Heart left ventricle (tissue), 16 donors: Measurements from ENCODE around the gene CFAP299. TPM values are rescaled to one million over a fixed set of nuclear protein-coding genes. Genes with fewer than 3 reads are reported as not detected.

ENCODE experiments used
- ATAC-seq, 4 donors: fragments of 200-7000 bp; cut with Tn5 transposase; one replicate each; pipeline ENCODE4 v1.9.1; 2020 to 2022; ENCODE audit warnings: moderate library complexity in 4 of 4, mild to moderate bottlenecking in 3 of 4, moderate number of reproducible peaks in 1 of 4
- DNase-seq, 5 donors: peaks; one replicate each; pipeline ENCODE4 v3.0.0-alpha.2; 2020
- H3K27ac ChIP-seq, 12 donors: fragments of 200-600 bp; sonication (generic) in 4 of 12; one replicate each; pipeline versions ENCODE4 v1.5.0 to v1.8.0; 2016 to 2022; ENCODE audit warnings: mild to moderate bottlenecking in 2 of 12
- H3K27me3 ChIP-seq, 9 donors: fragments of 200-600 bp; sonication (generic) in 2 of 9; one replicate each; pipeline versions ENCODE4 v1.5.1 to v1.8.0; 2016 to 2022; ENCODE audit warnings: mild to moderate bottlenecking in 3 of 9
- H3K36me3 ChIP-seq, 9 donors: fragments of 200-600 bp; sonication (generic) in 2 of 9; one replicate each; pipeline versions ENCODE4 v1.5.0 to v1.8.0; 2018 to 2022; ENCODE audit warnings: mild to moderate bottlenecking in 2 of 9
- H3K4me1 ChIP-seq, 12 donors: fragments of 200-600 bp; sonication (generic) in 4 of 12; one replicate each; pipeline versions ENCODE4 v1.5.0 to v1.8.0; 2016 to 2022; ENCODE audit warnings: mild to moderate bottlenecking in 3 of 12
- H3K4me3 ChIP-seq, 12 donors: fragments of 200-600 bp; sonication (generic) in 4 of 12; one replicate each; pipeline versions ENCODE4 v1.5.0 to v1.8.0; 2017 to 2022; ENCODE audit warnings: mild to moderate bottlenecking in 9 of 12, moderate library complexity in 4 of 12
- H3K9me3 ChIP-seq, 12 donors: fragments of 200-600 bp; sonication (generic) in 4 of 12; one replicate each; pipeline versions ENCODE4 v1.5.0 to v1.8.0; 2016 to 2022; ENCODE audit warnings: mild to moderate bottlenecking in 1 of 12
- POLR2A ChIP-seq, 2 donors: fragments of 450-650 bp; IDR thresholded peaks; one replicate each; pipeline ENCODE4 v1.6.1; 2017; ENCODE audit warnings: antibody characterized with exemption in 2 of 2, mild to moderate bottlenecking in 2 of 2, moderate library complexity in 2 of 2
- WGBS, 4 donors: extraction: QIAGEN DNeasy Blood & Tissue Kit in 2 of 4; methylation state at CpG; one replicate each; pipeline versions ENCODE4 v1.1.5 to v1.1.7; 2013 to 2018; 5-methylcytosine and 5-hydroxymethylcytosine counted together
- intact Hi-C, 10 donors: fragments of 100-400 bp; cut with DNase I; formaldehyde crosslinking; loops; one replicate each; pipeline versions ENCODE4 v1.11.1 to v1.14.2; 2022
- polyA plus RNA-seq, 2 donors: library from polyadenylated mRNA; stranded (reverse); fragments of 200-250 nt; gene quantifications; one replicate each; pipeline ENCODE4 v1.2.3, GENCODE V29; 2013
- total RNA-seq, 9 donors: library from RNA; depleted of rRNA in 2 of 9; stranded (reverse); fragments of >200 nt in 2 of 9; fragmentation: NEBNext Ultra II Directional in 3 of 9; extraction: Animal tissue kit (Norgen Biotek cat#: 25700) in 3 of 9; gene quantifications; one replicate each; pipeline versions ENCODE4 v1.1.0 to v1.2.4, GENCODE V29; 2016 to 2023
- TF ChIP-seq, protein P1 (sequence below), 12 donors: fragments of 200-600 bp; sonication (generic) in 4 of 12; IDR thresholded peaks; one replicate each; pipeline versions ENCODE4 v1.5.0 to v1.8.0; 2018 to 2022; ENCODE audit warnings: antibody characterized with exemption in 12 of 12, mild to moderate bottlenecking in 5 of 12
- donor health status: ischemic (EF 13 %, LVEDD 7.1; RV severe dilation, severe dysfunction).
- donor health status: healthy with polysubstance abuse.
- donor health status: DM: no; HTN: yes; CAD: no.
- donor health status: DM: no; HTN: no; CAD: no.
- donor health status: ischemic (EF 25% LVEDD 6.9; RV normal size, moderate dysfunction).
- donor health status: ischemic (EF 25% LVEDD 5.7; RV mildly dilated, moderate dysfunction).
- donor health status: healthy.
- donor health status: DM: yes; HTN: yes; CAD: no.
- donor health status: ischemic (EF 35%, LVEDD 5.7; RV mildly dilated, moderate dysfunction).
- donor health status: nonischemic (EF 11% LVEDD 7.7; RV severe dilation, severe dysfunction).
- donor health status: DM: yes; HTN: yes; CAD: no.
- donor health status: PGD.
- donor health status: ischemic (EF 29% LVEDD 5.4; RV normal size, mild dysfunction).
- donor health status: nonischemic (EF 23%, LVEDD 6.1; RV moderate dilation, normal function).

Gene CFAP299
- total and polyA plus RNA-seq, 11 donors = 0.25 TPM; not detected in 10

DNA sequence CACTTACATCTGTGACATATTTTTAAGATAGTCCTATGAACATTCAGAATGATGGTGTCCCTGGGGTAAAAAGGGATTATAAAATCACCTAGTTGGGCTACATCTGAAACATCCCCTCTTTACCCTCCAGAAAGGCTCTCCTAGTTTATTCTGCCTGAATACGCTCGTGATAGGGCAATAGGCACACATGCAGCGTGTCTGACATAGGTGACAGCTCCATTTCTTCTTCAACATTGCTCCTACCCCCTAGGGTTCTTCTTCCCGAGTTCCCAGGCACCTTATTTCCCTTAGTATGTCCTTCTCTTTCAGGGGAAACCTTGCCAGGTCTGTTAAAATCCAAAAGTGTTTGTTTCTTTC is 27.1 kb upstream of the CFAP299 start:
- WGBS, 4 donors = 46 to 66% (median 62%) methylated on average over 4 of the region's 4 CpGs
- DNase-seq (no peak), ATAC-seq (no peak)
- Histone ChIP-seq H3K9me3 (no peaks in the 10 kb centered on the region), H3K36me3 (no peaks in the 10 kb centered on the region), H3K27me3 (peaks cover 0 to 15% (median 0%) of the 10 kb centered on the region in 9 donors), H3K4me3 (no peak overlapping the region), H3K4me1 (no peaks in the 10 kb centered on the region), H3K27ac (no peak overlapping the region)
- intact Hi-C loops = no loop called here
- TF ChIP-seq, protein P1, sequence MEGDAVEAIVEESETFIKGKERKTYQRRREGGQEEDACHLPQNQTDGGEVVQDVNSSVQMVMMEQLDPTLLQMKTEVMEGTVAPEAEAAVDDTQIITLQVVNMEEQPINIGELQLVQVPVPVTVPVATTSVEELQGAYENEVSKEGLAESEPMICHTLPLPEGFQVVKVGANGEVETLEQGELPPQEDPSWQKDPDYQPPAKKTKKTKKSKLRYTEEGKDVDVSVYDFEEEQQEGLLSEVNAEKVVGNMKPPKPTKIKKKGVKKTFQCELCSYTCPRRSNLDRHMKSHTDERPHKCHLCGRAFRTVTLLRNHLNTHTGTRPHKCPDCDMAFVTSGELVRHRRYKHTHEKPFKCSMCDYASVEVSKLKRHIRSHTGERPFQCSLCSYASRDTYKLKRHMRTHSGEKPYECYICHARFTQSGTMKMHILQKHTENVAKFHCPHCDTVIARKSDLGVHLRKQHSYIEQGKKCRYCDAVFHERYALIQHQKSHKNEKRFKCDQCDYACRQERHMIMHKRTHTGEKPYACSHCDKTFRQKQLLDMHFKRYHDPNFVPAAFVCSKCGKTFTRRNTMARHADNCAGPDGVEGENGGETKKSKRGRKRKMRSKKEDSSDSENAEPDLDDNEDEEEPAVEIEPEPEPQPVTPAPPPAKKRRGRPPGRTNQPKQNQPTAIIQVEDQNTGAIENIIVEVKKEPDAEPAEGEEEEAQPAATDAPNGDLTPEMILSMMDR (IDR thresholded peaks at IDR 0.05) = no peak
- no peak for TF ChIP-seq POLR2A (IDR thresholded peaks at IDR 0.05)

DNA sequence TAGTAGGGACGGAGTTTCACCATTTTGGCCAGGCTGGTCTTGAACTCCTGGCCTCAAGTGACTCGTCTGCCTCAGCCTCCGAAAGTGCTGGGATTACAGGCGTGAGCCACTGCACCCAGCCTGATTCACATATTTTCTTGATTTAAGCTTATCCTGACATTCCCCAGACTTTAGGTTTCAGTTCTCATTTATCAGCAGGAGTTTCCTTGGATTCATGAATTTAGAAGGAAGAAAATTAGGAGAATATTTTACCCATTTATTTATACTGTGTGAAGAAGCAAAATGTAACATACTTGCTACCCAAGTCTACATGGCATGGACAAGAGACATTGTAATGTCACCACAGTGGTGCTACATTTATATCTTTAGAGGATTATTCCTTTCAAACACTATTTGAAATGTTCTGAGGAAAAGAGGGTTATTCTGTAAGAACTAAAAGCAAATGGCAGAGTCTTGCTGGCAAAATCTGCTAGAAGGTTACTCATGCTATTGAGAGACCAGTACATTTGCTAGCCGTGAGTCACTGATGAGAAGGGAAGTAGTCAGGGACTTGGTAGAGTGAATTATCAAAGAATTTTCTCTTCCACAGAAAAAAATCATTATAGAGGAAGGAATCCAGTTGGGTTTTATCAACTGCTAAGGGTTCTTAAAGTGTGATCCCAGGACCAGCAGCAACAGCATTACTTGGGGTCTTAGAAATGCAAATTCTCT is 26.1 kb upstream of the CFAP299 start:
- no peaks in the 10 kb centered on the region for H3K36me3 ChIP-seq
- no peaks in the 10 kb centered on the region for H3K9me3 ChIP-seq
- DNase-seq = no peak
- H3K4me1 ChIP-seq = no peaks in the 10 kb centered on the region
- intact Hi-C loops = no loop called here
- no peak overlapping the region for H3K27ac ChIP-seq
- ATAC-seq = no peak
- TF ChIP-seq POLR2A (IDR thresholded peaks at IDR 0.05) = no peak
- TF ChIP-seq, protein P1 (IDR thresholded peaks at IDR 0.05) = no peak
- no peak overlapping the region for H3K4me3 ChIP-seq
- H3K27me3 ChIP-seq = peaks cover 0 to 21% (median 0%) of the 10 kb centered on the region in 9 donors
- WGBS, 4 donors = 72 to 82% (median 75%) methylated on average over 5 of the region's 5 CpGs

DNA sequence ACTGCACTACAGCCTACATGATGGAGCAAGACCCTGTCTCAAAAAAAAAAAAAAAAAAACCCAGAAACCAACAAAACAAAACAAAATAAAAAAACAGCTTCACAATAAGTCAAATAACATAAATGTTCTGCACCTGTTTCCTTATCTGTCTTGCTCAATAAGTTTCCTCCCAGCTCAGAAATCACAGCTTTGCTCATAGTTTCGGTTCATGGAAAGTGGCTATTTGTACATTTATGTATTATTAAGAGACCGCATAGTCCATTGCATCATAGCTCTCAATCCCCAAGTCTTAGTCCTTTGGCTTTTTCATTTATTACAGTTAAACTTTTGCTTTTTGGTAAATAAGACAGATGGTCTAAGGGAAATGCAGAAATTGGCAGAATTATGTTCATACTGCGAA is 24.4 kb upstream of the CFAP299 start:
- no peak for ATAC-seq
- 87 to 92% (median 91%) methylated on average over 3 of the region's 3 CpGs for WGBS, 4 donors
- H3K9me3 ChIP-seq = no peaks in the 10 kb centered on the region

DNA sequence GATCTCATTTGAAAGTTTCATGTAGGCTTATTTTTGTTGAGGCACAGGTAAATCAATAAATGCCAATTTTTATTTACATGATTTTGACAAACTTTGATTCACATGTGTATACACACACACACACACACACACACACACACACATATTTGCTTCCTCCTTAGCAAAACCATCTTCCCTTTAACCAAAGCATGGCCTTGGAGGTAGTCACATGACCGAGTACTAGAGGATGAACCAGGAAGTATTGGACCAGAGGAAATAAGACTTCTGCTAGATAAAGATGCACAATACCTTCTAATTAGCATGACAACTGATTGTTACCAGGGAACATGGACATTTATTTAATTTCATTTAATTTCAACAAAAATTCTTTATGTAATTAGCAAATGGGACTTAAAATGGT is 23.4 kb upstream of the CFAP299 start:
- Histone ChIP-seq H3K4me1 (no peaks in the 10 kb centered on the region), H3K27me3 (peaks cover 0 to 17% (median 0%) of the 10 kb centered on the region in 9 donors), H3K9me3 (no peaks in the 10 kb centered on the region), H3K27ac (no peak overlapping the region), H3K36me3 (no peaks in the 10 kb centered on the region), H3K4me3 (no peak overlapping the region)
- 77 to 82% (median 79%) methylated on average over 1 of the region's 1 CpG for WGBS, 4 donors
- ATAC-seq (no peak), DNase-seq (no peak)
- no peak for TF ChIP-seq POLR2A (IDR thresholded peaks at IDR 0.05)
- TF ChIP-seq, protein P1 (IDR thresholded peaks at IDR 0.05) = no peak
- intact Hi-C loops = no loop called here

More for the DNA sequence above, 24.4 kb upstream of the CFAP299 start:
- Histone ChIP-seq H3K4me3 (no peak overlapping the region), H3K27ac (no peak overlapping the region), H3K36me3 (no peaks in the 10 kb centered on the region), H3K27me3 (peaks cover 0 to 20% (median 0%) of the 10 kb centered on the region in 9 donors), H3K4me1 (no peaks in the 10 kb centered on the region)
- TF ChIP-seq, protein P1 (IDR thresholded peaks at IDR 0.05) = no peak
- TF ChIP-seq POLR2A (IDR thresholded peaks at IDR 0.05) = no peak
- intact Hi-C loops = no loop called here
- no peak for DNase-seq
